ENCODE measurements around the gene KIF26A. TPM values are rescaled to one million over a fixed set of nuclear protein-coding genes. Genes with fewer than 3 reads are reported as not detected.

Gene KIF26A
- total RNA-seq, 1 experiment from 2014 or later: 1.4 TPM

DNA sequence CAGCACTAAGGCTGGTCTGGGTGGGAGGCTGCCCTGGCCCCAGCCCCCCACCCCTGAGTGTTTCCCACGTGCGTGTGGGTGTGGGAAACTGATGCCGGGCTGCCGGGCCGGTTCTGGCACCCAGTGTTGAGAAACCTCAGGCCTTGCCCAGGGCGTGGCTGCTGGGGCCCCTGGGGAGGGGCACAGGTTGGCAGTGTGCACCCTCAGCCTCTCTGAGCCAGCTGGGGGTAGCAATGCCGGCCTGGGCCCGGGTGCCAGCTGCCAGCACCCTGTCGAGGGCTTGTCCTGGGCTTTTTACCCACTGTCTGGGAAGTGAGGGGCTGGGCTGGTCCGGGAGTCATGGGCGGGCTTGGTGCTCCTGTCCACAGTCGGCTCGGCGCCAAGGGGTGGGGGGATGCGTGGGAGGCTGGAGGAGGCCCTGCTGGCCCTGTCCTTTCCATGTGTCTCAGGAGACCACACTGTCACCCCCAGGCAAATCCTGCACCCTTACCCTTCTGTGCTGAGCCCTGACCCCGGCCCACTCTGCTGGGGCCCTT is 37.2 kb upstream of the KIF26A start:
- no peak for DNase-seq (ENCODE audit: low read depth)

DNA sequence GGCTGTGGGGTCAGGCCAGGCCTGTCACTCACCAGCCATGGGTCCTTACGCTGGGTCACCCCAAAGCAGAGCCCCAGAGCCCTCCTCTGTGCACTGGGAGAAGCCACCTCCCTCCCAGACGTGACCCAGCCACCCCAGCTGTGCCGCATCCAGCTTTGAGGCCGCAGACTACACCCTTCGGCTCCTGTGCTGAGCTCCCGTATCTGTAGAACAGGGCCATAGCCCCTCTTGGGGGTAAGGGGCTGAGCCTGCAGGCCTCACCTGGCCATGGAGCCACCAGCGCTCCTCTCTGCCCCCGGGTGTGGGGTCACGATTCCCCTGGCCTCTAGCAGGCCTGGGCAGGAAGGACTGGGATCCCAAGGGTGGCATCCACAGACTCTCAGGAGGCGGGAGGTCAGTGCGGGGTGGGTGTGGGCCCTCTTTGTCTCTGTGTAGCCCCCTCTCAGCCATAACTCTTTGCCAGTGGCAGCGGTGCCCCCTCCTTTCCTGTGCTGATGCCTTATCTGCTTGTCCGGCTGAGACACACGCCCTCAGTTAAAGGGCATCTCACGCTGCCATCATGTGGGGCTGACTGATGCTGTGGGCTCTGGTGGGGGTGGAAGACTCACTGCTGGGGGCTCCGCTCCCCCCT is 36.6 kb upstream of the KIF26A start:
- DNase-seq (ENCODE audit: low read depth): no peak

DNA sequence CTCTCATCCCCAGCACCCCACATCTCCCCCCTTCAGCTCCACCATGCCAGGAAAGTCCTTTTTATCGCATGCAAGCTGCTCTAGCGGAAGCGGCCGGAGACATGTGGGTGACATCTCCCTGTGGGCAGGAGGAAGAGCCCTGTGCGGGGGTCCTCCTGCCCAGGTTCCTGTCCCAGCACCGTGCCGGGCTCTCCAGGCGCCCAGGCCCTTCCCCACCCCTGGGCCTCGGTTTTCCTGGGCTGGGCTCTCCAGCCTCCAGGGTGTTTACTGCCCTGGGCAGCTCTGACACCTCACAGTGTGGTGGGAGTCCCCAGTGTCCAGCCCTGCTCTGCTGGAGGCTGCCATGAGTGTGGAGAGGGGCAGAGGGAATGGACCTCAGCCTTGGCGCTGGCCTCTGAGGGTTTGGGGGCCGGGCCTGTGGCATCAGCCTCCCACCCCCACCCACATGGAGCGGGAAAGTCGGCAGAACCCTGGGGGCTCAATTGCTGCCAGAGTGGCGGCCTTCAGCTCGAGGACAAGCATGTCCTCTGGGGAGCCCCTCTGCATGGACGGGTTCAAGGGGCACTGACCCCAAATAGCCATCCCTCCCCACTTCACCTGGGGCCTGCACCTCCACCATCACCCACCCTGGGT is 36.0 kb upstream of the KIF26A start:
- no peak for DNase-seq (ENCODE audit: low read depth)

DNA sequence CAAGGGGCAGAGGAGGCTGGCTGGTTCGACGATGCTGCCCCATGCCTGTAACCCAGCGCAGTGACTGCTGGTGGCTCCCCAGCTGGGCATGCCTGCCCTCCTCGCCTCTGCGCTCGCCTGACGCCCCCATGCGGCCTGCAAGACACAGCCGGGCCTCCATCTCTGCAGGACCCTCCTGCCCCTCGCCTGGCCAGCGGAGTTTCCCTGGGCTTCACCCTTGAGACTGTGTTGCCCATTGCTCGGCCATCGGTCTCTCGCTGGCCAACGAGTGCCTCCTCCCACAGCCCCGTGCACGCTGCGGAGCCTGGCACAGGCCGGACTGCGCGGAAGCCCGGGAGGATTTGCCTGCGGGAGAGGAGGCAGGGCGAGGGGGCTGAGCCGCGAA is 35.3 kb upstream of the KIF26A start:
- DNase-seq (ENCODE audit: low read depth): no peak

DNA sequence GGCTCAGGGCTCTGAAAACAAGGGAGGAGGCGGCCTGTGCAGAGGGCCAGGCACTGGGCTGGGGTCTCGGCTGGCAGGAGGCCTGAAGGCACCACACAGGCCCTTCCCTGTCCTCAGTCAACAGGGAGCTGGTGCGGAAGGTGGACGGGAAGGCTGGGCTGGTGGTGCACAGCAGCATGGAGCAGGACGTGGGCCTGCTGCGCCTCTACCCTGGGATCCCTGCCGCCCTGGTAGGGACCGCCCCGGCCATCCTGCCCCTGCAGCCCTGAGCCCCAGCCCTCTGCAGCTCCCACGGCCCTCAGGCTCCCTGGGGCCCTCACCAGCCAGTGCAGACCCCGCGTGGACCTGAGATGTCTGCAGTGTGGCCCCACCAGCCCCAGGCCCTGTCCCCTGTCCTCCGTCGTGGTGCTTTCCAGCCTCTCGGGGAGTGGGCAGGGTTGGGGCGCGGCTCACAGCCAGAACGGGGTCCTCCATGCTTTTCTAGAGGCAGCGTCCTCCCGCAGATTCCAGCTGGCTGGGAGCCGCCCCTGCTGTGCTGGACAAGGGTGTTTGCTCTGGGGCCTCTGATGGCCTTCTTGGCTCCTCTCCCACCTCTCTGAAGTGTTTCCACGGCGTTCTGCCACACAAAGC is 34.8 kb upstream of the KIF26A start:
- no peak for DNase-seq (ENCODE audit: low read depth)

DNA sequence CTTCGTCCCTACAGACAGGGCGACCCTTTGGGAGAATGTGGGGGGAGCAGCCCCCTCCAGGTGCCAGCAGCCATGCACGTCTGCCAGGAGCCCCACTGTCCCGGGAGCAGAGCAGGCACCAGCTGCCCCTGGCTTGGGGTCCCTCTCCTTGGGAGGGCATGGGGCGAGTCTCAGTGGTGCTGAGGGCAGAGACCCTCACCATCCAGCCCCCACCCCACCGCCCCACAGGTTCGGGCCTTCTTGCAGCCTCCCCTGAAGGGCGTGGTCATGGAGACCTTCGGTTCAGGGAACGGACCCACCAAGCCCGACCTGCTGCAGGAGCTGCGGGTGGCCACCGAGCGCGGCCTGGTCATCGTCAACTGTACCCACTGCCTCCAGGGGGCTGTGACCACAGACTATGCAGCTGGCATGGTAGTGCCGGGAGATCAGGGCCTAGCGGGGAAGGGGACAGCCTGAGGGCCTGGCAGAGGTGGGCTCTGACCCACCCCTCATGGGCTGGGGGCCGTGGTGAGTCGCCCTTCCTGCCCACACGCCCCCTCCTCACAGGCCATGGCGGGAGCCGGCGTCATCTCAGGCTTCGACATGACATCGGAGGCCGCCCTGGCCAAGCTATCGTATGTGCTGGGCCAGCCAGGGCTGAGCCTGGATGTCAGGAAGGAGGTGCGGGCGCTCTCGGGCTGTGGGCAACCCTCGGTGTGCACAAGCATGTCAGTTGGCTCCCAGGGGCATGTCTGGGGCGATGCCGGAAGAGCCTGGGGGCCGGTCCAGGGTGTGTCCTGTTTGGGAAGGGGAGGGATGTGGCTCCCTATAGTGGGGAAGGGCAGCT is 34.1 kb upstream of the KIF26A start:
- no peak for DNase-seq (ENCODE audit: low read depth)

DNA sequence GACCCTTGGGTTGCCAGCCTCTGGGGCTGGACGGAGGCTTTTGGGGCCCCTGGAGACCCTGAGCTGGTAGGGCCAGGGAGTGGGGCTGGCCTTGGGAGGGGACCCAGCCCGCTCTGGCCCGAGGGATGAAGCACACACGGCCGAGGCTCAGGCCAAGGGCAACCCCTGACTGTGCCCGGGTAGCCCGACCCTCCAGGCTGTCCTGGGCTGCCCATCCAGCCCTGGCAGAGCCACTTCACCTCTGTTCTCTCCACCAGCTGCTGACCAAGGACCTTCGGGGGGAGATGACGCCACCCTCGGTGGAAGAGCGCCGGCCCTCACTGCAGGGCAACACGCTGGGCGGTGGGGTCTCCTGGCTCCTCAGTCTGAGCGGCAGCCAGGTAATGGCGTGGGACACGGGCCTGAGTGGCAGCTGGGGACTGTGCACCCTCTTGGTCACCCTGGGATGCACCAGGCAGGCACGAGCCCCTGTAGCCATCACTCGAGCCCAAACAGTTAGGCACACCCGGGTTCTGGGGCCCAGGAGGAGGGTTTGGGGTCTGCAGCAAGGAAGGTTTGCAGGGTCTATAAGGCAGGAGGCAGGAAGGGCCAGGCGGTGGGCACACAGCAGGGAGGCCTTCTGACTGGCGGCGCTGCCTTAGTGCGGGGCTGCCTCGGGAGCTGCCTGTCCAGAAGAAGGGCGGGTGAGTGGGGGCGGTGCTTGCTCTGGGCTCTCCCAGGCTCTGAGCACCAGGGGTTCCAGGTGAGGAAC is 33.1 kb upstream of the KIF26A start:
- no peak for DNase-seq (ENCODE audit: low read depth)

DNA sequence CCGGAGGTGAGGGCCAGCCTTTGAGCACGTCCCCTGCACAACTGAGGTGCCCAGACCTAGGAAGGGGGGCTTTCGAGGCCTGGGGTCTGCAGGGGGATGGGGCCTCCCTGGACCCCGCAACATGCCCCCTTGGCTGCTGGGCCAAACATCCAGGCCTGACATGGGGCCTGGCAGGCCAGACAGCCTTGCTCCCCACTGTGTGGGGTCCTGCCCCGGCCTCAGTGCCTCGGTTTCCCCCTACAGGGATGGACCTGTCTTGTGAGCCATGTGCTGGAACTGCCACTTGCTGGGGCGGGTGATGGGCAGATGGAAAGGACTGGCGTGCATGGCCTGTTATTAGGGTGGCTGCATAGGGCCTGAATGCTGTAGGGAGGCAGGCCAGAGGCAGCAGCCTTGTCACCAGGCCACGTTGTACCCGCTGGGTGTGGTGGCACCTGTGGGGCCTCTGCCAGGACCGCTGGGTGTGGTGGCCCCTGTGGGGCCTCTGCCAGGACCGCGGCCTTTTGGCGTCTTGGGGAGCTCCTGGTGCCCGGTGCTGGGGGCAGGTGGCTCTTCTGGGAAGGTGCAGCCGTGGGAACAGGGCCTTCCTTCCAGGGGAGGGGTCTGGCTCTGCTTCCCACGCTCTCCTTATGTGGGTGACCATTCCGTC is 32.4 kb upstream of the KIF26A start:
- no peak for DNase-seq (ENCODE audit: low read depth)

DNA sequence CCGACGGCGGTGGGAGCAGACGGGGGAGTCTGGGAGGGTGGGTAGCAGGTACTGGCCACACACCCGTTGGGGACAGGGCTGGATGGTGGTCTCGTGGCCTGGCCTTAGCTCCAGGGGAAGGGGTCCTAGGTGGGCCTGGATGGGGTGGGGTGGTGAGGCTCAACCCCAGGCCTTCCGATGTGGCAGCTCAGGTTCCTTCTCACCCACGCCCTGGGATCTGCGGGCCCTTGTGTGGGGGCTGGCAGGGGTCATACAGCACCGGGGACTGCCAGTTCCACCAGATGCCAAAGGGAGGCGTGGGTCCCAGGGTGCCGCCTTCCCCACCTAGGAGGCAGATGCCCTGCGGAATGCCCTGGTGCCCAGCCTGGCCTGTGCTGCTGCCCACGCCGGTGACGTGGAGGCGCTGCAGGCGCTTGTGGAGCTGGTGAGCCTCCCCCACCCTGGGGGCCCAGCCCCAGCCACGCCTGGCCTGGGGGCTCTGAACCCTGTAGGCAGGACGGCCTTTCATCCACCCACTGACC is 31.9 kb upstream of the KIF26A start:
- DNase-seq (ENCODE audit: low read depth): no peak

DNA sequence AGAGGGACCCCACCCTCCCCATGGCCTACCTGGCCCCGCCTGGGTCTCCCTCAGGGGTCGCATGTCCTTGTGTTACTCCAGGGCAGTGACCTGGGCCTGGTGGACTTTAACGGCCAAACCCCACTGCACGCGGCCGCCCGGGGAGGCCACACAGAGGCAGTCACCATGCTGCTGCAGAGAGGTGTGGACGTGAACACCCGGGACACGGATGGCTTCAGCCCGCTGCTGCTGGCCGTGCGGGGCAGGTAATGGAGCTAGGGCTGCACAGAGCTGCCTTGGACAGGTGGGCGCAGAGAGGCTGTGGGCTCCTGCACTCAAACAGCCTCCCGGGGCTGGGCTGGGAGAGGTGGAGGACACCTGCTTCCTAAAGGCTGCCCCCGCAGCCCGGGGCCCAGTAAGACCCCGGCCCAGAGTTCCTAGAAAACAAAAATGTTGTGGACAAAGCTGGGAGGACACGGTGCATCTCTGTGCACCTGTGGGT is 31.2 kb upstream of the KIF26A start:
- no peak for DNase-seq (ENCODE audit: low read depth)

DNA sequence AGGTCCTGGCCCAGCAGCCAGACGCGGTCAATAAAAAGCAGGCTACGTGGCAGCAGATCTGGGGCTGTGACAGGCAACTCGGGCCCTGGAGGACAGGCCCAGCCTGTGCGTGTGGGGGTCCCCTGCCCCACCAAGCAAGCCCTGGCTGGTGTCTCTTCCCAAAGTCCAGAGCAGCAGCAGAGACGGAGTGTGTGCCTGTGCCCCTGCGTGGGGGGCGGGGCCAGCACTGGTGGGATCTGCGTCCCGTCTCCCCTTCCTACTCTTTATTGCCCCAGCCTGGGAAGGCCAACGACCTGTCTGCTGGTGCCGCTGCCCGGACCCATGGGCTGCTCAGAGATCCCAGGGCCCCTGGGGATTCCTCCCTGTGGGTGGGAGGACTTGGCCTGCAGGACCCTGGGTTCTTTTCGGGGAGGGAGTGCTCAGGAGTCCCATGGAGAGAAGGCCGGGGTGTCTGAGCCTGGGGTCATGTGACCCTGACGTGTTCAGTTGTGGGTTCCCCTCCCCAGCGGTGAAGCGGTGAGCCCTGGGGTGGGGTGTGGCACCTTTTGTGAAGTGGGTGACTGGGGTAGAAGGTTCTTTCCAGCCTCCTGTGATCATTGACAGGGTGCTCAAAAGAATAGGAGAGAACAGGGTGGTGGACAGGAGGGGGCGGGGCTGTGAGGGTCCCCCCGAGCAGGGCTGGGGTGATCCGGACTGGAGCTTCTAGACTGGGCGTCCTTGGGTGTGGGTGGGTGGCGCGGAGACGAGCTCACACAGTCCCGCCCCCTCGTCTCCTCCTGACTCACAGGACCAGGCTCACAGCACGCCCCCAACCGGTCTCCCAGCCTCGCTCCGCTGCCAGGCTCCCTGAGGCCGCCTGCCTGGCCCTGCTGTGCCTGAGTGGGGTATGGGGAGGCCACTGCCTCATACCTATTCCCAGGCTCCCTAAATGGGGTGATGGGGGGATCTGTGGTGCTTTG is 30.5 kb upstream of the KIF26A start:
- no peak for DNase-seq (ENCODE audit: low read depth)

DNA sequence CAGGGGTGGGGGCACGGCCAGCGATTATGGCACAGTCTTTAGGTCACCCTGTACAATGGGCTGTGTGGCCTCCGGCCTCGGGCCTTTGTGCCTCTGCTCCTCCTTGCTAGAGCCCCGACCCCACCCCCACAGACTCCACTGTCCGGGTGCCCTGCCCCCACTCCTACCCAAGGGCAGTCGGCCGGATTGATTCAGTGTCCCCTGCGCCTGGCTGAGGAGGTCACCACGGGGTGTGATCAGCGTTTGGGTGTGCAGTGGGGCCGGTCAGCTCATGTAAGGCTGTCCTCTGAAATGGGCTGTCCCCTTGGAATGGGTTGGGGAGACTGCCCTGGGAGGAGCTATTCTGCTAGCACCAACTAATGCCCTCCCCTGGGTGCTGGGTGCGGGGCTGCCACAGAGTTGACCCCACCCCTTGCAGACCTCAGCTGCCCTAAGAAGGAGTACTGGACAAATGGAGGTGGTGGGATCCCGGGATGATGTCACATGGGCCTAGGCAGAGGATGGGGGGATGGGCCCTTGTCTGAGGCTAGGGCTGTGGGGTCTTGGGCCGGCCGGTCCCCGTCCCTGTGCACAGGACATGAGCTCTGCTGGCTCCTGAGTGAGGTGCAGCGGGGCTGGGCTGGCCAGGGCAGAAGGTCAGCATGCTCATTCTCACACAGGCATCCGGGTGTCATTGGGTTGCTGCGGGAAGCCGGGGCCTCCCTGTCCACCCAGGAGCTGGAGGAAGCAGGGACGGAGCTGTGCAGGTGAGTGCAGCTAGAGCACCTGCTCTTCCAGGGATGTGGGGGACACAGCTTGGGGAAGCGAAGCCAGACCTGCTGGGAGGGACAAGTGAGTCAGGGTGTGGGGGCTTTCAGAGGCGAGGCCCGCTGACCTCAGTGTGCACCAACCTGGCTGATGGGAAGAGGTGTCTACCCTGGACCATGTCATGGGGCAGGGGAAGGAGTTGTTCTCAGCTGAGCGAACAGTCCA is 29.5 kb upstream of the KIF26A start:
- DNase-seq (ENCODE audit: low read depth): no peak

DNA sequence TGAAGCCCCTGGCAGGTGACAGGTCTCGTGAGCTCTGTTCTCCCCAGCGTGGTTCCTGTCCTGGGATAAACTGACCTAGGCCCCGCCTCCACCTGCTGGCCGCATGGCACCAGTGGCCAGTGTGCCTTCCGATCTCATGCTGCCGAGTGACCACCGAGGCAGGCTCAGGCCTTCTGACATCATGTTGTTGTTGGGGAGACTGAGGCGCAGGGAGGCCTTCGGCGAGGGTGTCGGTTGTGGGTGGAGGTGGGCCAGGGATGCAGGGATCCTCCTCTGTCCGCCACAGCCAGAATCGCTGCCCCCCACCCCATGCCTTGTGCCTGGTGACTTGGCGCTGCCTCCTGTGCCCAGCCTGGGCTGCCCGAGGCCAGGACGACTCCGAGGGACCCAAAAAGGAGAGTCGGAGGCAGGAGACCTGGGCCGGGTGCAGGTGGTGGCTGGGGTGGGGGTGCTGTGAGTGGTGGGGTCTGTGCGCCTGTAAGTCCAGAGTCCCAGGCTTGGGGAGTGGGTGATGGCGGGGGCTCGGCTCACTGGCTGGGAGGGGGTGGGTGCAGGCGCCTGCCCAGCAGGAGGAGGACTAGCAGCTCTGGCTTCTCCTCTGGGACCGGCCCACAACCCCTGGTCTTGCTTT is 28.5 kb upstream of the KIF26A start:
- no peak for DNase-seq (ENCODE audit: low read depth)

DNA sequence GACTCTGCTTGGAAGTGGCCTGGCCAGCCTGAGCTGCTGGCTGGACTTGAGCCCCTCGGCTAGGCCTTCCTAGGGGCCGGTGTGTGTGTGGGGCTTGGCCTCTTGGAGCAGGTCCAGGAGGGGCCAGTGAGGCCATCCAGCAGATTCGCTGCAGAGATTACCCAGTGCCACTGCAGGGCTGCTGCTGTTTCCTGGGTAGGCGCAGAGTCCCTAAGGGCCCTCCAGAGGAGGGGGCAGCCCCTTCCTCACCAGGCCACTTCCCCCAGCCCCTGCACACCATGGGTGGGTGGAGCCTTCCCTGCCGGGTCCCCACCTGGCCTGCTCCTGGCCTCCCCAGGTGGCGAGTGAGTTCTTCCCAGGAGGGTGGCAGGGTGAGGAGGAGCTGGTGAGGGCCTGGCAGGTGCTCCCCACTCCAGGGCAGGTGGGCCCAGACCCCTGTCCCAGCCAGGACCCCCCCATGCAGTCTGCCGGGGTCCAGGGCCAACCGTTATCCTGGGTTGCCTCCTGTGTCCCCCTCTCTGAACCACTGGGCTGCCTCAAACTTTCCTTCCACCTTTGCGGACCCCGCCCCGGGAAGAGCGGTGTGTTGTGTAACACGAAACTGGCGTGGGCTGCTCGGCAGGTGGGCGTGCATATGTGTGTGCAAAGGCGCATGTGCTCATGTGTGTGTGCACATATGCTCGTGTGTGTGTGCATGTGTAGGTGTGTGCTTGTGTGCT is 27.7 kb upstream of the KIF26A start:
- no peak for DNase-seq (ENCODE audit: low read depth)

DNA sequence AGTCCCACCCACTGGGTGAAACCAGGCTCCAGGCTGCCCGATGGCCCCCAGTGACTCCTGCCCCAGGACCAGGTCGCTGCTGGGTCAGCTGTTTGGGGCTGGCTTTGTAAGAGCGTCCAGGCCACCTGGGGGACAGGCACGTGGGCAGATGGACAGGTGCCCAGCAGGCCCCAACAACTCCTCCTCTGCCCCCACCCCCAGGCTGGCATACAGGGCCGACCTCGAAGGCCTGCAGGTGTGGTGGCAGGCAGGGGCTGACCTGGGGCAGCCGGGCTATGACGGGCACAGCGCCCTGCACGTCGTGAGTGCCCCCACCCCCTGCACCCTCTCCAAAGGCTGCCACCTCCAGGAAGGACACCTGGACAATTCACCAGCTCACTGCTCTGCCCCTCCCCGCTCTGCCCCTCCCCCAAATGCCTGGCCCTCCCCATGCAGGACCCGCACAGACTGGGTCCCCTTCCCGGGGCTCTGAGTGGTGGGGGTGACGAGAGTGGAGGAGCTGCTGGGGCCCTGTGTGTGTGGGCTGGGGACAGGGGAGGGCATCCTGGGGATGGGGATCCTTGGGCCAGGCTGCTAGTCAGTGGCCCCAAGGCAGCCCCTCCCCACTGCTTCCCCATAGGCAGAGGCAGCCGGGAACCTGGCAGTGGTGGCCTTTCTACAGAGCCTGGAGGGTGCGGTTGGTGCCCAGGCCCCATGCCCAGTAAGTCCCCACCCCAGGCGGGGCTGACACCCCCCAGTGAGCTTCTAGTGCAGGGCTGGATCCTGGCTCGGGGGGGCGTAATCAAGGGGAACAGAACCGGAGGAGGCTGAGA is 26.9 kb upstream of the KIF26A start:
- no peak for DNase-seq (ENCODE audit: low read depth)

DNA sequence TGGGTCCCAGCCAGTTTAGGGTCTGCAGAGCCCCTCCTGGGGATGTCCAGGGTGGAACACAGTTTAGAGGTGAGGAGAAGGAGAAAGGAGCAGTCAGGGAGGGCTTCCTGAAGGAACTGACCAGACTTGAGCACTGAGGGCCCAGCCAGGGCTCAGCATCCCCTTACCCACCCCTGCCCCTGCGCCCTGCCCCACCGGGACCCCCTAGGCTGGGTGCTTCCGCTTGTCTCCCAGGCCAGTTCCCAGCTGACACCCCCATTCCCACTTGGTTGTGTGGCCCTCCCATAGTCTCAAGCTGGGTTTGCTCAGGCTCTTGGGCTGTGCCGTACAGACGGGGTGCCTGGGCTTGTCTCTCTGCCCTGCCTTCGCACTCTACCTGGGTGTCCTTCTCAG is 26.3 kb upstream of the KIF26A start:
- DNase-seq (ENCODE audit: low read depth): no peak

All from HT1080 (cell line).